Breast epithelium (tissue), 4 donors: ENCODE results near the gene TPRG1L. TPM values are rescaled to one million over a fixed set of nuclear protein-coding genes. Genes with fewer than 3 reads are reported as not detected.

Experiments used
- DNase-seq, 2 donors: peaks; one replicate each; pipeline ENCODE4 v3.0.0-alpha.2; 2019; ENCODE audit warnings: low spot score in 2 of 2
- H3K27ac ChIP-seq, 2 donors: fragments of 200-600 bp; sonication (generic) in 1 of 2; one replicate each; pipeline ENCODE4 v1.5.1; 2016 to 2019; ENCODE audit warnings: mild to moderate bottlenecking in 1 of 2
- H3K27me3 ChIP-seq, 2 donors: fragments of 200-600 bp; sonication (generic) in 1 of 2; one replicate each; pipeline versions ENCODE4 v1.5.1 to v1.6.0; 2017 to 2019; ENCODE audit warnings: control low read depth in 1 of 2, mild to moderate bottlenecking in 1 of 2
- H3K36me3 ChIP-seq: fragments of 200-600 bp; one replicate; pipeline ENCODE4 v1.5.1; 2019
- H3K4me1 ChIP-seq, 2 donors: fragments of 200-600 bp; sonication (generic); one replicate each; pipeline ENCODE4 v1.5.1; 2016 to 2019; ENCODE audit warnings: control low read depth in 1 of 2
- H3K4me3 ChIP-seq, 3 donors: fragments of 200-600 bp; sonication (generic); 1 replicate in 2 of 3; 2 replicates in 1 of 3; pipeline ENCODE4 v1.5.1; 2016 to 2019; ENCODE audit warnings: mild to moderate bottlenecking in 3 of 3, moderate library complexity in 2 of 3
- H3K9me3 ChIP-seq, 2 donors: fragments of 200-600 bp; sonication (generic) in 1 of 2; one replicate each; pipeline ENCODE4 v1.5.1; 2016 to 2019; ENCODE audit warnings: control low read depth in 1 of 2
- CTCF ChIP-seq, 3 donors: fragments of 450-650 bp; IDR thresholded peaks; one replicate each; pipeline ENCODE4 v1.5.1; 2016 to 2017; ENCODE audit warnings: antibody characterized with exemption in 3 of 3, mild to moderate bottlenecking in 3 of 3, moderate library complexity in 3 of 3
- POLR2A ChIP-seq: fragments of 450-650 bp; IDR thresholded peaks from one replicate; pipeline ENCODE4 v1.6.1; 2016; ENCODE audit warnings: antibody characterized with exemption, mild to moderate bottlenecking, moderate library complexity
- POLR2AphosphoS5 ChIP-seq, 3 donors: sonication (generic); formaldehyde crosslinking; IDR thresholded peaks; one replicate each; pipeline ENCODE4 v1.6.1; 2017; ENCODE audit warnings: antibody characterized with exemption in 3 of 3
- intact Hi-C: fragments of 100-400 bp; cut with DNase I; formaldehyde crosslinking; loops from one replicate; pipeline ENCODE4 v1.15.1; 2023; ENCODE audit warnings: low total_unique reads
- total RNA-seq, 3 donors: library from RNA; depleted of rRNA; stranded (reverse); fragments of >200 nt; gene quantifications; one replicate each; pipeline ENCODE4 v1.1.0, GENCODE V29; 2016

The TPRG1L gene
- total RNA-seq, 3 donors from 2014 or later = 32.4 to 56.8 (median 34.5) TPM

- intact Hi-C loops = no loop called here
- peaks cover 0 to 45% of the 10 kb centered on the region in 2 donors for H3K27me3 ChIP-seq
- H3K9me3 ChIP-seq = no peaks in the 10 kb centered on the region
- H3K4me3 ChIP-seq = no peak overlapping the region
- H3K4me1 ChIP-seq = no peaks in the 10 kb centered on the region
- TF ChIP-seq POLR2AphosphoS5 (IDR thresholded peaks at IDR 0.05) (no peak), POLR2A (no peak), CTCF (IDR thresholded peaks at IDR 0.05) (no peak)
- H3K36me3 ChIP-seq = no peaks in the 10 kb centered on the region
- no peak for DNase-seq
- H3K27ac ChIP-seq = no peak overlapping the region
These were observed 43.3 kb downstream of the TPRG1L start for GRCh38 chr1:3668148-3668547.

GRCh38 chr1:3668585-3669300 is 43.9 kb downstream of the TPRG1L start:
- TF ChIP-seq POLR2A = no peak
- no peak for TF ChIP-seq POLR2AphosphoS5 (IDR thresholded peaks at IDR 0.05)
- no peak for TF ChIP-seq CTCF (IDR thresholded peaks at IDR 0.05)
- Histone ChIP-seq H3K27ac (no peak overlapping the region), H3K27me3 (peaks cover 0 to 47% of the 10 kb centered on the region in 2 donors), H3K36me3 (no peaks in the 10 kb centered on the region), H3K4me3 (peak overlapping the region in 1 of 3 donors; percentile 39), H3K9me3 (no peaks in the 10 kb centered on the region), H3K4me1 (no peaks in the 10 kb centered on the region)
- DNase-seq = peak; percentile 68 to 72
- intact Hi-C loops = no loop called here

GRCh38 chr1:3669421-3669821 is 44.6 kb downstream of the TPRG1L start:
- H3K4me1 ChIP-seq = no peaks in the 10 kb centered on the region
- no peak overlapping the region for H3K4me3 ChIP-seq
- H3K9me3 ChIP-seq = no peaks in the 10 kb centered on the region
- DNase-seq = peak in 1 of 2 donors; percentile 45
- no peak for TF ChIP-seq CTCF (IDR thresholded peaks at IDR 0.05)
- no peak for TF ChIP-seq POLR2A
- TF ChIP-seq POLR2AphosphoS5 (IDR thresholded peaks at IDR 0.05) = no peak
- H3K27me3 ChIP-seq = peaks cover 0 to 40% of the 10 kb centered on the region in 2 donors
- intact Hi-C loops = no loop called here
- no peak overlapping the region for H3K27ac ChIP-seq
- no peaks in the 10 kb centered on the region for H3K36me3 ChIP-seq

GRCh38 chr1:3669971-3670431 is 45.2 kb downstream of the TPRG1L start:
- H3K4me1 ChIP-seq = no peaks in the 10 kb centered on the region
- no peaks in the 10 kb centered on the region for H3K9me3 ChIP-seq
- no peak for TF ChIP-seq POLR2A
- no peak for TF ChIP-seq CTCF (IDR thresholded peaks at IDR 0.05)
- no peak for TF ChIP-seq POLR2AphosphoS5 (IDR thresholded peaks at IDR 0.05)
- peak in 1 of 2 donors; percentile 36 for DNase-seq
- no peaks in the 10 kb centered on the region for H3K36me3 ChIP-seq
- no peak overlapping the region for H3K4me3 ChIP-seq
- peaks cover 0 to 40% of the 10 kb centered on the region in 2 donors for H3K27me3 ChIP-seq
- H3K27ac ChIP-seq = no peak overlapping the region
- intact Hi-C loops = no loop called here

GRCh38 chr1:3670823-3671265 is 46.0 kb downstream of the TPRG1L start:
- DNase-seq = no peak
- Histone ChIP-seq H3K4me1 (no peaks in the 10 kb centered on the region), H3K9me3 (no peaks in the 10 kb centered on the region), H3K4me3 (no peak overlapping the region), H3K27me3 (peaks cover 0 to 40% of the 10 kb centered on the region in 2 donors), H3K36me3 (no peaks in the 10 kb centered on the region), H3K27ac (no peak overlapping the region)
- intact Hi-C loops = no loop called here
- TF ChIP-seq POLR2A = no peak
- TF ChIP-seq POLR2AphosphoS5 (IDR thresholded peaks at IDR 0.05) = no peak
- no peak for TF ChIP-seq CTCF (IDR thresholded peaks at IDR 0.05)
